Fibroblast of mammary gland (primary cell): ENCODE data around the gene OSGEP.

Experiments
- DNase-seq: peaks from one replicate; pipeline ENCODE4 v3.0.0-alpha.2; 2010; ENCODE audit warnings: low read depth
- H3K4me3 ChIP-seq: 2 replicates; pipeline ENCODE4 v1.5.1; 2011; ENCODE audit warnings: low read depth, mild to moderate bottlenecking, low read length, moderate library complexity; ENCODE audit not compliant: control insufficient read depth
- CTCF ChIP-seq: conservative IDR thresholded peaks from 2 replicates; pipeline ENCODE4 v1.5.1; 2011; ENCODE audit warnings: low read depth, low read length, inconsistent platforms; ENCODE audit not compliant: control insufficient read depth, insufficient read depth

The OSGEP gene

GRCh38 chr14:20494935-20495766 lies 40.5 kb upstream of the OSGEP start:
- H3K4me3 ChIP-seq, result no peak overlapping the region
- no peak for TF ChIP-seq CTCF
- peak; percentile 83 for DNase-seq

- DNase-seq, result no peak
Observed at GRCh38 chr14:20493634-20494033, 39.0 kb upstream of the OSGEP start.

GRCh38 chr14:20492486-20492885 lies 37.9 kb upstream of the OSGEP start:
- no peak for TF ChIP-seq CTCF
- no peak for DNase-seq
- no peak overlapping the region for H3K4me3 ChIP-seq

More at GRCh38 chr14:20493634-20494033, 39.0 kb upstream of the OSGEP start:
- H3K4me3 ChIP-seq, result no peak overlapping the region
- TF ChIP-seq CTCF, result no peak

- H3K4me3 ChIP-seq, result no peak overlapping the region
- no peak for DNase-seq
- no peak for TF ChIP-seq CTCF
Observed at GRCh38 chr14:20490563-20490962, 36.0 kb upstream of the OSGEP start.

- no peak overlapping the region for H3K4me3 ChIP-seq
- DNase-seq, result peak; percentile 57
Observed at GRCh38 chr14:20489093-20489994, 34.7 kb upstream of the OSGEP start.

GRCh38 chr14:20487396-20487725 lies 32.7 kb upstream of the OSGEP start:
- DNase-seq, result no peak
- H3K4me3 ChIP-seq, result no peak overlapping the region
- TF ChIP-seq CTCF, result peak; percentile 5

More at GRCh38 chr14:20489093-20489994, 34.7 kb upstream of the OSGEP start:
- no peak for TF ChIP-seq CTCF
